Glomerular endothelial cell (primary cell): Measurements from ENCODE around the gene TBC1D22A. TPM values are rescaled to one million over a fixed set of nuclear protein-coding genes. Genes with fewer than 3 reads are reported as not detected.
"Not testable (repeated sequence)": the region's sequence is repeated elsewhere in the genome, so short reads cannot be mapped to it uniquely, and the experiment has no call there.

Experiments
- DNase-seq: peaks from one replicate; pipeline ENCODE4 v3.0.0-alpha.2; 2011; ENCODE audit warnings: low read depth, low spot score; ENCODE audit errors: extremely low read depth
- total RNA-seq: library from RNA; depleted of rRNA; stranded (reverse); fragments of >200 nt; gene quantifications from 2 replicates; pipeline ENCODE4 v1.2.3, GENCODE V29; 2015

The TBC1D22A gene
- total RNA-seq, 1 donor from 2014 or later, result 38.7 TPM

DNA sequence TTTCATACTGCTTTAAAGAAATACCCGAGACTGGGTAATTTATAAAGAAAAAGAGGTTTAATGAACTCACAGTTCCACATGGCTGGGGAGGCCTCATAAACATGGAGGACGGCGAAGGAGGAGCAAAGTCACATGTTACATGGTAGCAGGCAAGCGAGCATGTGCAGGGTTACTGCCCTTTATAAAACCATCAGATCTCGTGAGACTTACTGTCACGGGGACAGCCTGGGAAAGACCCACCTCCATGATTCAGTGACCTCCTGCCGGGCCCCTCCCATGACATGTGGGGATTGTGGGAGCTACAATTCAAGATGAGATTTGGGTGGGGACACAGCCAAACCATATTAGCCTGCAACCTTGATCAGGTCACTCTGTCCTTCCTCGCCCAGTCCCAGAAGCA, 378.5 kb downstream of the TBC1D22A start:
- DNase-seq, result not testable (repeated sequence)

DNA sequence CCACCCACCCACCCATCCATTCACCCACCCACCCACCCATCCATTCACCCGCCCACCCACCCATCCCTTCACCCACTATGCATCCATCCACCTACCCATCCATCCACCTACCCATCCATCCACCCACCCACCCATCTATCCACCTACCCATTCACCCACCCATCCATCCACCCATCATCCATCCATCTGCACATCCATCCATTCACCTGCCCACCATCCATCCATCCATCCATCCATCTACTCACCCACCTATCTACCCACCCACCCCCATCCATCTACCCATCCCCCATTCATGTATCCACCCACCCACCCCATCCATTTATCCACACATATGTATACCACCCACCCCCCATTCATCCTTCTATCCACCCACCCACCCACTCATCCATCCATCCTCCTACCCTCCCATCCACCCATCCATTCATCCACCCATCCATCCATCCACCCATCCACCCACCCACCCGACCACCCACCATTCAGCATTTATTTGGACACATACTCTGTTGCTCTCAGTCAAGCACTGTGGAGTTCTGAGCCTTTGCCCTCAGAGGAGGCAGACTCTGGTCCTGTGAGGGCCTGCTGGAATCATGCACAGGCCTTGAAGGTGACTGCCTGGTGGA, 380.1 kb downstream of the TBC1D22A start:
- no peak for DNase-seq

DNA sequence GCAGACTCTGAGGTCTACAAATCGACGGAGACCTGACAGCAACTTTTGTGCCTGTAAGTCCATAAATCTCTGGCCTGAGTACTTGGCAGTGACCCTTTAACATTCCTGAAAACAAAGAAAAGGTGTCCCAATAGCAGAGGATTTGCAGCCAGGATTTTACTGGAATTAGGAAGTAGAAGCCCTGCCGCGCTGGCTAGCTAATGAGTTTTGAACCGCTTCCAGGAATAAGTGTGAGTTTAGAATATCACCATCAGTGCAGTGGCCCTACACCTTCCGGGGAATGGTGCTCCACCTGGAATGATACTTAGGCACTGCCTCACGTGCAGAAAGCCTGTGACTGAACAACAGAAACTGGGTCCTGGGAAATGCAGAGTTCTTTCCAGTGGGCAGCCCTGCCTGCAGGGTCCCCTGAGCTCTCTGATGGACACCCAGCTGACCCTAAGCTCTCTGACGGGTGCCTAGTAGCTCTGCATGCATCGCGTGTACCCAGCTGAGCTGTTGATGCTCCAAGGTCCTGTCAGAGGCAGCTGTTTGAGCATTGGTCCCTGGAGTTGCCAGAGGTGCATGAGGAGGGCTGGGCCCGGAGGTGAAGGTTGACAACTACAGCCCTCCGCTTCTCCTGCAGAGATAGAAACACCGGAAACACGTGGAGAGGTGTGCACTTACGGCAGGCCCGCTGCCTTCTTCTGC, 380.9 kb downstream of the TBC1D22A start:
- DNase-seq, result no peak

DNA sequence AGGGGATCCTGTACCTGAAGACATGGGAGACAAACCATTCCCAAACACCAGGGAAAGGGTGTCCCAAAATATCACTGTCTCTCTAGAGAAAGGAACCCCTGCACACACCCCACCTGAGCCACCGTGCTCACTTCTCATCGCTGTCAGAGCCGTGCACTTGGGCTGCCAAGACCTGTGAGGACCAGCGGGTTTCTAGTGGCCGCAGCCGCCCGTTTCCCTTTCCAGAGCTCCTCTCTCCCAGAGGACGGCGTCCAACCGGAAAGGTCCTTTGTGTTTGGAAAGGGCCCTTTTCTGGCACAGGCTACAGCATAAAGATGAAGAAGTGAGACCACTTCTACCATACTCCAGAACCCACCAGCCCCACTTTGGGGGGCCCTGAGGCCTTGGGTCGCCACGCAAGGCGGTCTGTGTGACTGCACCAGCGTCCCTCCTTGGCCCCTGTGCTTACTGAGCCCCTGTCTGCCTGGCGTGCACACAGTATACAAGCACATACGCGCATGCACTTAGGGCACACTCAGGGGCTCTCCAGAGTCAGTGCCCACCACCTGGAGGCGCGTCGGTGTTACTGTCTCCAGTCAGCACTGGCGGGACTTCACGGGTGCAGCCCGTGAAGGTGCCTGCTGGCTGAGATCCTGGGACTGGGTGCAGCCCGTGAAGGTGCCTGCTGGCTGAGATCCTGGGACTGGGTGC, 381.8 kb downstream of the TBC1D22A start:
- DNase-seq, result no peak

DNA sequence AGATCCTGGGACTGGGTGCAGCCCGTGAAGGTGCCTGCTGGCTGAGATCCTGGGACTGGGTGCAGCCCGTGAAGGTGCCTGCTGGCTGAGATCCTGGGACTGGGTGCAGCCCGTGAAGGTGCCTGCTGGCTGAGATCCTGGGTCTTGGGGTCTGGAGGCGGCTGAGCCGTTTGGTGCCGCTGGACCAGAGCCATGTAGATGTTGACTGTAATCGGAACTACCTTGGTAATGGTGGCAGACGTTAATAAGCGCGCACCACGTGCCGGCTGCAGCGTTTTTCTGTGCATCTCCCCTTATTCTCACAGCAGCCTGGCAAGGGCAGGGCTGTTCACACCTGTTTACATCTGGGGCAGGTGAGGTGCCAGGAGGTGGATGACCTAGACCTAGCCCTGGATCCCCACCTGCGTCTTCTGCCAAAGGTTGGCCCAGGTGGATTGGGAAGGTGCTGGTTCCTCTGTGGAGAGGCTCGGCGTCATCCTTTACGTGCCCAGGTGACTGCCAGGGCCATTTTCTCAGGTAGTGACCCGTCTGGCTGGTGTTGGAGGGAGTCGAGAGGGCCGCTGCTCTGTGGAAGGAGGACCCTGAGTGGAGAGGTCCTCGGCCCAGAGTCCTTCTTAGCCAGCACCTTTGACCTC, 382.5 kb downstream of the TBC1D22A start:
- no peak for DNase-seq

DNA sequence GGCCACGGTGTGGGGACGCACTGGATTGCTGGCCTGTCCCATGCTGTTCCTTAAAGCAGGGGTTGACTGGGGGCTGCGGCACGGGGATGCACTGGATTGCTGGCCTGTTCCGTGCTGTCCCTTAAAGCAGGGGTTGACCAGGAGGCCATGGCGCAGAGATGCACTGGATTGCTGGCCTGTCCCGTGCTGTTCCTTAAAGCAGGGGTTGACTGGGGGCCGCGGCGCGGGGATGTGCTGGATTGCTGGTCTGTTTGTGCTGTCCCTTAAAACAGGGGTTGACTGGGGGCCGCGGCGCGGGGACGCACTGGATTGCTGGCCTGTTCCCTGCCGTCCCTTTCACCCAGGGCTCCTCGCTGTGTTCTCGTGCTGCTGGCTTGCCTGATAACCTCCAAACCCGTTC, 383.4 kb downstream of the TBC1D22A start:
- DNase-seq, result no peak

DNA sequence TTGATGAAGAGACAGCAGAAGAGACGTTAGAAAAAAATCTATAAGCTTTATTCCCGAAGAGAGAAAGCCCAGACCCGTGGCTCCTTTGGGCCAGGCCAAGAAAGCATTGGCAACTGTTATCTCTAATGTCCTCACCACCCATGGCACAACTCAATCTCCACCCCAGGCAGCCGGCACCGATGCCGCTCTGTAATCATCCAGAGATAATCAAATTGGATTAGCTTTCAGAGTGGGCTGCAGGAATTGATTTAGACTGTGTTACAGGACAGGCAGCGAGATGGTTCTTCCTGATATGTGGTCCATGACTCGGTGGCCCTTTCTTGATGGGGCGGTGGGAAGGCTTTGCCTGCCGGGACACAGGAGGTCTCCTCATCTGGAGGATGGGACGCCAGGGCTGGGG, 383.9 kb downstream of the TBC1D22A start:
- DNase-seq, result no peak

DNA sequence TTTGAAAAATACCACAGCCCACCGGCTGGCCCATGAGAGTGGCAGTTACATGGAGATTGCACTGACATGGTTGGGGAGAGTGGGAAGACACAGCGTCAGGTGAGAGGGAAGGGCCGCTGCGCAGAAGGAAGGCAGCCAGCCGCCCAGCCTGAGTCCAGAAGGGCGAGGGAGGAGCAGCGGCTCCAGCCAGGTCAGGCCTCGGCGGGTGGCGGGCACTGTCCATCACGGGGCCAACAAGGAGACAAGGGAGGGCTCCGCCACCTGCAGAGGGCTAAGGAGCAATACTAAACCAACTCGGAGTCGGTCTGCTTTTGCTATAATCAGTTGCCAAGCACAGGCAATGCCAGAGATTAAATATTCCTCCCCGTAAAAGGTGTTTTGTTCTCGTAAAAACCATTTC, 384.5 kb downstream of the TBC1D22A start:
- no peak for DNase-seq

DNA sequence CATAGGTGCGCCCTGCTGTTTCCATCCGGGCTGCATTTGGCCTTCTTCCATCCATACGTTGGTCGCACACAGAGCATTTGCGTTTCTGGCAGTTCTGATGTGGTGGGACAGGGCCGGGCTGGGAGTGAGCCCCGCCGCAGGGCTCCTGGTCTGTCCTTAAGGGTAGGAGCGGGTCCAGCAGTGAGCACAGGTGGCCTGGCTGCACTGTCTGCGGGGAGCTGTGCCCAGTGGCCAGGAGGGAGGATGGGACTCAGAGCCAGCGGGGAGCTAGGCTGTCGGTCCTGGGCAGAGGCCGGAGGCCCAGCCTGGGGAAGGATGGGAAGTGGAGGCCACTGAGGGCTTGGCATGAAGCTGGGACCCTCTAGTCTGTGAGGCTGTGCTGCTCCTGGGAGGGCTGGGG, 385.1 kb downstream of the TBC1D22A start:
- no peak for DNase-seq

DNA sequence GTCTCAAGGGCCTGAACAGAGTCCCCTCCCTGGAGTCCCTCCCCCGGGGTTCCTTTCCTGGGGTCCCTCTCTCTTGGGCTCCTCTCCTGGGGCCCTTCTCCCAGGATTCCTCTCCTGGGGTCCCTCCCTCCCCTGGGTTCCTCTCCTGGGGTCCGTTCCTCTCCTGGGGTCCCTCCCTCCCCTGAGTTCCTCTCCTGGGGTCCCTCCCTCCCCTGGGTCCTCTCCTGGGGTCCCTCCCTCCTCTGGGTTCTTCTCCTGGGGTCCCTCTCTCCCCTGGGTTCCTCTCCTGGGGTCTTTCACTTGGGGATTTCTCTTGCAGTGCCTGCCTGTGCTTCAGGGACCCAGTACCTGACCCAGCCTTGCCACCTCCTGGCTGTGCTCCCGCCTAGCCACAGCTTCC, 386.1 kb downstream of the TBC1D22A start:
- DNase-seq, result no peak

DNA sequence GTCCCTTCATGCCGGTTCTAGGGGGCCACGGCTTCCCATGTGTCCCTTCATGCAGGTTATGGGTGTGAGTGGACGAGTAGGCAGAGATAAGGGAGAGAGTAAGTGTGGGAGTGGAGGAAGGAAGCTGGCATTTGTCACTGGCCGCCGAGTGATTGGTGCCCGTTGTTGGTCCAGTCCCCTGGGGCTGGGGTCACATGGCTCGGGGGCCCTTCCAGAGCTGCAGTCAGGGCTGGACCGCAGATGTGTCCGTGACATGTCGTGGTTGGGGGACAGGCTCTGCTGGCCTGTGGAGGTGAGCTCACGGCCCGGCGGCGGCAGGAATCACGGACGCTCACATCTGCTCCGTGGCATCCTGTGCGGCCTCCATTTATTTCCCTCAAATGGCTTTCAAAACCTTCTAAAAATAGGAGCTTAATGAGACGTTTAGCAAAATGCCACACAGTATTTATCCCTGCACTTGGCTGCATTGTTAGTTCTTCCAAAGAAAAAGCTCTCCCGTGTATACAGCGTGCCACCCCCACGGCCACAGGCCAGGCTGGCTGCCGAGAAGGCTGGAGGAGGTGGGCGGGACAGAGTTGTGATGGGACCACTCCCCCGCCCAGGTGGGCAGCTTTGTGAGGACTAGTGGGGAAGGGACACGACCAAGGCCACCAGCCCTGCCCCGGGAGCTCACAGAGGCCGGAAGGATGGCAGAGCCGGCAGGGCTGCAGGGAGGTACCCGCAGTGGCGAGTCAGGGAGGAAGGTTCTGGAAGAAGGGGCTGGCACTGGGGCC, 386.7 kb downstream of the TBC1D22A start:
- DNase-seq, result no peak

DNA sequence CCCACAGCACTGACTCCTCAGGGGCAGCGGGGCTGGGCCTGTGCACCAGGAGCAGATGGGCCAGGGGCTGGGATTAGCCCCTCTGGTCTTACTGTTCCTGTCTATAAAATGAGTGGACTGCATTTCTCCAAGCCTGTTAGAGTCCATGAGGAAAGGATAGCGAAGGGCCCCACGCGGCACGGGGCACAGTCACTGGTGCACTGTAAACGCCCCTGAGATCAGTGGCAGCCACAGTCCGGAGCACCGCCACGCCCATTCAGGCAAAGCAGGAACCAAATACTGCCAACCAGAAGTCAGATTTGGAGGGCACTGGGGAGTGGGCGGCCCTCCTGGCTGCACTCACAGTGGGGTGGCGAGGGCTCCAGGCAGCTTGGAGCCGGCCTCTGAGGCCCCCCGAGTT, 387.5 kb downstream of the TBC1D22A start:
- no peak for DNase-seq

DNA sequence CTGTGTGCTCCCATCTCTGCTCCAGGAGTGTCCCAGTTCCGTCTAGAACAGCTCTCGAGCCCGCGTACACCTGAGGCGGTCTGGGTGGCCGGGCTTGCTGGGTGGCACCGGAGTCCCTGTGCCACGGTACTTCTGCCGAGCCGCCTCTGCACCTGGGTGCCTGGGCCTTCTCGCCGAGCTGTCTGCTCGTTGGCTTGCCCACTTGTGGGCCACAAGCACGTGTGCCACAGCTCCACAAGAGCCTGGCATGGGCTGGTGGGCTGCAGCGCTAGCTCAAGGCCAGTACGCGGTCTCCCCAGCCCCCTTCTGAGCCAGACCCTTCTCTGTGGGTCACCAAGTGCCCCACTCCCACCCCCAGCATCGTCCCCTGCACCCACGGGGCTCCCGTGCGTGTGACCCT, 388.0 kb downstream of the TBC1D22A start:
- DNase-seq, result no peak

DNA sequence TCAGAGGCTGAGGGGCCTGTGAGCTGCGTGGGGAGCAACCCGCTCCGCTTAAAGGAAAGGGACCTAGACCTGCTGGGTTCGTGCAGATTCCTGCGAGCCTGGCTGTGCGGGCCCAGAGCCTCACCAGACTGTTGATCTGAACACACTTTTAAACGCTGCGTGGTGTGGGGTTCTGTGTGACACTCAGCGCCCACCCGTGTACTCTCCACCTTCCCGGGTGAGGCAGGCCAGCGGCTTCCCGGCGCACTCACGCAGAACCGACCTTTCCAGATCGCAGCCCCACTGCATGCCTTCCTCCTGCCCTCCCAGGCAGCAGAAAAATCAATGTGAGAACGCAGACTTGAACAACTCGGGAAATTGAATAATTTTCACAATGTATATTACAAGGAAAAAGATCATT, 388.6 kb downstream of the TBC1D22A start:
- no peak for DNase-seq

DNA sequence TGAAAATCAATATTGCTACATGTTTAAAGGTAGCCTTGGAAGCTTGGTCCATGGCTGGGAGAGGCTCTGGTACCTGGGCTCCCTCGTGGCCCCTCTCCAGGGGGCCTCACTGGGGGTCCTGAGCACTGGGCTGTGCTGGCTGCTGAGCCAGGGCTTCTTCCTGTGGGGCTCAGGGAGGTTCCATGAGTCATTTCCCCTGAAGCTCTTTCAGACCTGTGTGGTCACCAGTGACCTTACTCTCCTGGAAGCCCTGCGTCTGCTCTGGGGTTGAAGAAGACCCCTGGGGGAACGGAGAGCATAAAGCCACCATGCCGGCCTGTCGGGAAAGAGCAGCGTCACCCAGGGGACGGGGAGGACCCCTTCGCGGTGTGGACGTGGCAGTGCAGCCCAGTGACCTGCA, 389.0 kb downstream of the TBC1D22A start:
- no peak for DNase-seq

DNA sequence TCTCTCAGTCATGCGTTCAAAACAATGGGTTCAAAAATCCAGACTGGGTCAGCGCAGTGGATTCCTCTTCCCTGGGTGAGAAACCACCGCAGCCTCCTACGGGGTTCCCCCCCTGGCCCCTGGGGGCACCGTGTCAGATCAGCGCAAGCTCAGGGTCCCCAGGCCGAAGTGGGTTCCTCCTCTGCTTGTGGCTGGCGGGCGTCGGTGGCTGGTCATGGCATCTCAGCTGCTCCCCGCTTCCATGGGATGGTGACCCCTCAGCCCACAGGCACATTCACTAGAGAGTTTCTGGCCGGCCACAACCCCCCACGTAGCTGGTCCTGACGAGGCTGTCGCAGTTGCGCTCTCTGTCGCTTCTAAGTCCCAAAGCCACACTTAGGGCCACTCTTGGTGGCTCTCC, 389.8 kb downstream of the TBC1D22A start:
- no peak for DNase-seq

DNA sequence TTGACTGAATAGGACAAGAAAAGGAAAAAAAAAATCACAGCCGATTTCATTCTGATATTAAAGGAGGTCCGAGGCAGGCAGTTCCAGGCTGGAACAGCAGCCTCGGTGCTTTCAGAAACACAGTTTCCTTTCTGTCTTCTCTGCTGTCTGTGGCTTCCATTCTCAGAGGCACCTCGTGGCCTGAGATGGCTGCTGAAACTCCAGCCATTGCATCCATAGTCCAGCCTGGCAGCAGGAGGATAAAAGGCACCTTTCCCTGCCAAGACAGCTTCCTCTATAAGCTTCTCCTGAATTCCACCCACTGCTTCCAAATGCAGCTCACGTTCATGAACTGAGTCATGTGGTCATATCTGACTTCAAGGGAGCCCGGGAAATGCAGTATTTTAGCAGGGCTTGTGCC, 390.5 kb downstream of the TBC1D22A start:
- no peak for DNase-seq

DNA sequence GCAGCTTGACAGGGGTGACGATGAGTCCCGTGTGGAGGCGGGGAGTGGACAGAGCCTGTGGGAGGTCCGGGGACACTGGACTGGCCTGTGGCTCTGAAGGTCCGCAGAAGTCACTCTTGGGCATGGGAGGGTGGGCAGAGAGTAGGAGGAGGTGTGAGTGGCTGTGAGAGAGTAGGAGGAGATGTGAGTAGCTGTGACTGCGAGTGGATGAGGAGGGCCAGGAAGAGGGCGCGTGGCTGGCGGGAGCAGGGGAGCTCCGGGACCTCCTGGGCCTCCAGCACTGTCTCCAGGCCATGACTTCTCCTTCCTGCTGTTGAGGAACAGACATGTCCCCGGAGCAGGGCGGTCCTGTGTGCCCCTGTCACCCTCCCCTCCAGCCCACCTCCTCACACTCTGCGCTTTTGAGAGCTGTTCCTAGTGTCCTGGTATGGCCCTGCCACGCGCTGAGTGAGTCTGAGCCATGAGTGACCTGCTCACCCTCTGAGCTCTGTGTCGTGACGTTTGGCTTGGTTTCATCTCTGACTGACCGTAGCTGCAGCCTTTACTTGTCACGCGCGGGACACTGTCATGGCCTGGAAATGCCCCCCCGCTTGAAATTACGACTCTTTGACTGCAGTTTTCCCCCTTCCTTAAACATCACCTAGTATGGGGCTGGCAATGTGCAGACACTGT, 391.5 kb downstream of the TBC1D22A start:
- DNase-seq, result no peak

DNA sequence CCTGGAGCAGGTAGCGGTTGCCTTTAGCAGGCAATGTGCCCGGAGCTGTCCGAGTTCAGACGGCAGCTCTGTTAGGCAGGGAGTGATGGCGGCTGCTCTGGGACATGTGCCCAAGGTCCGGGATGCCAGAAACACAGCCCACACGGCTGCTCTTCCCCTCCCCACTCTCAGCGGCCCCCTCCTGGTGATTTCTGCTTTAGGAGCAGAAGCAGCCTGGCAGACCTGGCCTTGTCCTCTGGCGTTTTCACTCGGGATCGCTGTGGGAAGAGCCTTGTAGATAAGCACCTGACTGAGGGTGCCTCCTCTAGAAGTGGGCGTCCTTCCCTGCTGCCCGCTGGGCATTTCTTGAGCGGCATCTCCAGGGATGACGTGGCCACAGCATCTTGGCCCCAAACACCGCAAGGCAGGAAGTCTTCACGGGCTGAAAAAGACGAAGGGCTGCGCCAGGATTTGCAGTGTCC, 392.2 kb downstream of the TBC1D22A start:
- DNase-seq, result no peak

DNA sequence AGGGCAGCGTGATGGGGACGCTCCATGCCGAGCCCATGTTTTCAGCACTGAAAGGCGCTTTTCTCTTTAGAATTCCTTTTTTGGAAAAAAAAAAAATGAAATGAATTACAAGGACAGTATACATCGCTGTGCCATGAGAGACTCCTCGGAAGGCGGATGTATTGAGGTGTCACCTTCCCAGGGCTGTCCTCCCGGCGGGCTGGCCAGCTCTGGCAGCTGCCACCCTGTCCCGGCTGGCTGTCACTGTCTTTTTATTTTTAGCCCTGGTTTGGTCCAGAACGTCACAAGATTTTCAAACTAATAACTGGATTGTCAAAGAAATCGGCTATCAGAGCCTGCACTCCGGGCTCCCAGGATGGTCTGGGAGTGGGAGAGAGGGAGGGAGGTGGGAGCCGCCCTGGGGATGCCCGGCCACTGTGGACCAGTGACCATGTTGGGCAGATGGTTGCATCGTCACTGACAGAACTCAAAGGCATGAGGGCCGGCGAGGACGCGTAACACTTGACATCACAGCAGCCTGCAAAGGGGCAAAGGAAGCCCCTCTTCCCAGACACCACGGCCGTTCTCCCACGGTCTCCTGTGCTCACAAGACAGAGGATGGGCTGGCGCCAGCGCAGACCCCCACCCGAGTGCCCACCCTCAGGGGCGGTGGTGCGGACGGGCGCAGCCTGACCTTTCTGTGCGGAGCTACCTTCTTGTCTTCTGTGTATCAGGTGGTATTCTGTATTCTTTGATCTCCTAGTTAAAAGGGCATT, 392.9 kb downstream of the TBC1D22A start:
- no peak for DNase-seq
